ENCODE results near the gene ZNF428. TPM values are rescaled to one million over a fixed set of nuclear protein-coding genes. Genes with fewer than 3 reads are reported as not detected.
"Not testable (repeated sequence)": the region's sequence is repeated elsewhere in the genome, so short reads cannot be mapped to it uniquely, and the experiment has no call there.

ZNF428 gene
- total and polyA plus RNA-seq, 2 of the 8 experiments (the other 6 are each of a cell fraction or from before 2014, with no cell fraction given) = 7.8 to 16.7 TPM

GRCh38 chr19:43587029-43587428 is 32.4 kb downstream of the ZNF428 start:
- H2BK5ac ChIP-seq (ENCODE audit: low read depth, low read length); H3K4me2 ChIP-seq (ENCODE audit: insufficient read depth in 1 of 2, low read depth in 2 of 2, low read length in 2 of 2); H3K4me3 ChIP-seq (ENCODE audit: extremely low read depth in 1 of 4, insufficient read depth in 2 of 4, low read depth in 3 of 4, low read length in 4 of 4); H3K18ac ChIP-seq (ENCODE audit: extremely low read depth, low read length); H3K4ac ChIP-seq (replicated peaks; ENCODE audit: insufficient read length, low read depth, low read length); POLR2A ChIA-PET (ENCODE audit: partially characterized antibody); H3K9me3 ChIP-seq (ENCODE audit: insufficient read depth in 2 of 2, low read depth in 1 of 2, low read length in 1 of 2); DNase-seq (ENCODE audit: low read depth in 1 of 2, low spot score in 2 of 2); H2BK12ac ChIP-seq (ENCODE audit: low read depth, low read length); H2AFZ ChIP-seq (ENCODE audit: low read length); H2BK15ac ChIP-seq (ENCODE audit: low read length); H3K79me1 ChIP-seq (ENCODE audit: low read depth, low read length); H3K27me3 ChIP-seq (replicated peaks in 1 of 4; ENCODE audit: control insufficient read depth in 3 of 4, extremely low read depth in 1 of 4, insufficient read depth in 3 of 4, low read length in 3 of 4); H3K23me2 ChIP-seq (ENCODE audit: low read depth, low read length); H3K79me2 ChIP-seq (ENCODE audit: control insufficient read depth in 1 of 2, insufficient read depth in 2 of 2, low read length in 2 of 2); H2AK5ac ChIP-seq (ENCODE audit: low read depth, low read length); H3K9ac ChIP-seq (replicated peaks in 1 of 4; ENCODE audit: extremely low read depth in 1 of 4, low read depth in 3 of 4, low read length in 3 of 4); H3K4me1 ChIP-seq (replicated peaks in 1 of 4; ENCODE audit: control insufficient read depth in 3 of 4, insufficient read depth in 4 of 4, low read length in 3 of 4); H3K23ac ChIP-seq (ENCODE audit: insufficient read length); H4K5ac ChIP-seq (ENCODE audit: insufficient read length, low read depth, low read length); H4K20me1 ChIP-seq (replicated peaks in 1 of 2; ENCODE audit: control insufficient read depth in 1 of 2, insufficient read depth in 2 of 2, low read length in 2 of 2); H4K91ac ChIP-seq (replicated peaks; ENCODE audit: insufficient read length, low read length); H3K14ac ChIP-seq (ENCODE audit: insufficient read length); H3K56ac ChIP-seq (replicated peaks; ENCODE audit: insufficient read length, low read depth, low read length); FAIRE-seq; H2BK120ac ChIP-seq (replicated peaks; ENCODE audit: low read depth, low read length); H3K36me3 ChIP-seq (ENCODE audit: control insufficient read depth in 2 of 4, insufficient read depth in 4 of 4, low read length in 3 of 4); H3K27ac ChIP-seq (ENCODE audit: low read depth, low read length); H2BK20ac ChIP-seq (ENCODE audit: low read length); H4K8ac ChIP-seq (ENCODE audit: extremely low read depth, insufficient read depth, low read length): not testable (repeated sequence)
- 92% methylated on average over 3 of the region's 3 CpGs; no CpG with 5 or more reads in 1 of the 2 experiments for WGBS, 2 experiments (ENCODE audit: extremely low coverage in 1 of 2, insufficient coverage in 1 of 2, insufficient read length in 1 of 2, insufficient replicate concordance in 2 of 2, low coverage in 1 of 2, low lambda C conversion rate in 2 of 2, missing lambda C conversion rate in 1 of 2)
- CTCF ChIA-PET (ENCODE audit: partially characterized antibody) = interaction anchor here (1.0 to 6.9 kb wide), 3 partner anchors 8 to 51 kb away, joined by 3 to 45 read pairs (median 4); partner anchors contain the start of gene IRGQ
